ENCODE measurements around the gene DENND2A. TPM values are rescaled to one million over a fixed set of nuclear protein-coding genes. Genes with fewer than 3 reads are reported as not detected.
"Not testable (repeated sequence)": the region's sequence is repeated elsewhere in the genome, so short reads cannot be mapped to it uniquely, and the experiment has no call there.

Gene DENND2A
- total and polyA plus RNA-seq, 7 experiments from 2014 or later: not detected

- no peak overlapping the region for H3K27ac ChIP-seq (ENCODE audit: low read depth, low read length)
- ChIA-PET CTCF (no interaction called here), POLR2A (no interaction called here)
- no peaks in the 10 kb centered on the region for H3K4me1 ChIP-seq (ENCODE audit: control insufficient read depth in 2 of 2, insufficient read depth in 2 of 2, low read length in 2 of 2)
- Mint-ChIP-seq H3K36me3 (no peaks in the 10 kb centered on the region), H3K4me3 (no peak overlapping the region), H3K27me3 (peaks cover 0 to 10% (median 9%) of the 10 kb centered on the region in 5 donors), H3K9me3 (no peaks in the 10 kb centered on the region), H3K27ac (no peak overlapping the region), H3K4me1 (peaks cover 0 to 9% (median 0%) of the 10 kb centered on the region in 7 donors)
- no peaks in the 10 kb centered on the region for H3K27me3 ChIP-seq (ENCODE audit: control insufficient read depth in 2 of 2, insufficient read depth in 2 of 2, low read length in 2 of 2)
- intact Hi-C loops (cut with micrococcal nuclease): no loop called here
- H3K4me3 ChIP-seq (ENCODE audit: low read length): no peak overlapping the region
- H3K9me3 ChIP-seq (ENCODE audit: control insufficient read depth in 2 of 3, low read length in 3 of 3): no peaks in the 10 kb centered on the region
- no peak for DNase-seq
- no peaks in the 10 kb centered on the region for H3K36me3 ChIP-seq (ENCODE audit: control insufficient read depth in 2 of 3, insufficient read depth in 3 of 3, low read length in 3 of 3)
- no peak for ATAC-seq
Observed at GRCh38 chr7:140540136-140540777, 100.4 kb downstream of the DENND2A start.

GRCh38 chr7:140539461-140539860 lies 101.2 kb downstream of the DENND2A start:
- ChIA-PET POLR2A (no interaction called here), CTCF (no interaction called here)
- Histone ChIP-seq H3K36me3 (ENCODE audit: control insufficient read depth in 2 of 3, insufficient read depth in 3 of 3, low read length in 3 of 3) (no peaks in the 10 kb centered on the region), H3K4me3 (ENCODE audit: low read length) (no peak overlapping the region), H3K4me1 (ENCODE audit: control insufficient read depth in 2 of 2, insufficient read depth in 2 of 2, low read length in 2 of 2) (no peaks in the 10 kb centered on the region), H3K27ac (ENCODE audit: low read depth, low read length) (no peak overlapping the region), H3K9me3 (ENCODE audit: control insufficient read depth in 2 of 3, low read length in 3 of 3) (no peaks in the 10 kb centered on the region), H3K27me3 (ENCODE audit: control insufficient read depth in 2 of 2, insufficient read depth in 2 of 2, low read length in 2 of 2) (no peaks in the 10 kb centered on the region)
- H3K27me3 Mint-ChIP-seq: peaks cover 4 to 15% (median 9%) of the 10 kb centered on the region in 5 donors
- no peak overlapping the region for H3K27ac Mint-ChIP-seq
- no peak overlapping the region for H3K4me3 Mint-ChIP-seq
- H3K4me1 Mint-ChIP-seq: peaks cover 0 to 9% (median 0%) of the 10 kb centered on the region in 7 donors
- ATAC-seq: no peak
- H3K36me3 Mint-ChIP-seq: no peaks in the 10 kb centered on the region
- intact Hi-C loops (cut with micrococcal nuclease): no loop called here
- no peak for DNase-seq
- no peaks in the 10 kb centered on the region for H3K9me3 Mint-ChIP-seq

- H3K27me3 Mint-ChIP-seq: peaks cover 6 to 19% (median 9%) of the 10 kb centered on the region in 5 donors
- peaks cover 0 to 9% (median 0%) of the 10 kb centered on the region in 7 donors for H3K4me1 Mint-ChIP-seq
- H3K9me3 ChIP-seq (ENCODE audit: control insufficient read depth in 2 of 3, low read length in 3 of 3): no peaks in the 10 kb centered on the region
- no peak overlapping the region for H3K27ac Mint-ChIP-seq
- ATAC-seq (no peak), DNase-seq (no peak)
- H3K9me3 Mint-ChIP-seq: no peaks in the 10 kb centered on the region
- CTCF ChIA-PET: interaction anchor here (1.1 kb wide), 1 partner anchor 20 kb away, joined by 3 read pairs; no protein-coding TSS in a partner anchor
- no peak overlapping the region for H3K4me3 Mint-ChIP-seq
- intact Hi-C loops (cut with micrococcal nuclease): no loop called here
- POLR2A ChIA-PET: no interaction called here
- no peak overlapping the region for H3K27ac ChIP-seq (ENCODE audit: low read depth, low read length)
- no peaks in the 10 kb centered on the region for H3K4me1 ChIP-seq (ENCODE audit: control insufficient read depth in 2 of 2, insufficient read depth in 2 of 2, low read length in 2 of 2)
- H3K4me3 ChIP-seq (ENCODE audit: low read length): no peak overlapping the region
- H3K36me3 ChIP-seq (ENCODE audit: control insufficient read depth in 2 of 3, insufficient read depth in 3 of 3, low read length in 3 of 3): no peaks in the 10 kb centered on the region
- H3K36me3 Mint-ChIP-seq: no peaks in the 10 kb centered on the region
- no peaks in the 10 kb centered on the region for H3K27me3 ChIP-seq (ENCODE audit: control insufficient read depth in 2 of 2, insufficient read depth in 2 of 2, low read length in 2 of 2)
Observed at GRCh38 chr7:140537750-140538482, 102.7 kb downstream of the DENND2A start.

GRCh38 chr7:140534743-140535142 lies 105.9 kb downstream of the DENND2A start:
- POLR2A ChIA-PET: no interaction called here
- no peak overlapping the region for H3K27ac ChIP-seq (ENCODE audit: low read depth, low read length)
- no peak for DNase-seq
- Mint-ChIP-seq H3K27ac (no peak overlapping the region), H3K9me3 (peaks cover 0 to 2% (median 0%) of the 10 kb centered on the region in 11 donors), H3K27me3 (peaks cover 4 to 19% (median 10%) of the 10 kb centered on the region in 5 donors), H3K4me1 (no peaks in the 10 kb centered on the region), H3K4me3 (no peak overlapping the region), H3K36me3 (no peaks in the 10 kb centered on the region)
- intact Hi-C loops (cut with micrococcal nuclease): no loop called here
- ATAC-seq: no peak
- H3K9me3 ChIP-seq (ENCODE audit: control insufficient read depth in 2 of 3, low read length in 3 of 3): no peaks in the 10 kb centered on the region
- no peaks in the 10 kb centered on the region for H3K36me3 ChIP-seq (ENCODE audit: control insufficient read depth in 2 of 3, insufficient read depth in 3 of 3, low read length in 3 of 3)
- H3K4me1 ChIP-seq (ENCODE audit: control insufficient read depth in 2 of 2, insufficient read depth in 2 of 2, low read length in 2 of 2): no peaks in the 10 kb centered on the region
- no peaks in the 10 kb centered on the region for H3K27me3 ChIP-seq (ENCODE audit: control insufficient read depth in 2 of 2, insufficient read depth in 2 of 2, low read length in 2 of 2)
- H3K4me3 ChIP-seq (ENCODE audit: low read length): no peak overlapping the region
- CTCF ChIA-PET: interaction anchor here (0.6 kb wide), 1 partner anchor 376 kb away, joined by 3 read pairs; no protein-coding TSS in a partner anchor

- H3K4me3 Mint-ChIP-seq: no peak overlapping the region
- no peaks in the 10 kb centered on the region for H3K36me3 Mint-ChIP-seq
- H3K4me3 ChIP-seq (ENCODE audit: low read length): no peak overlapping the region
- no peak for DNase-seq
- intact Hi-C loops (cut with micrococcal nuclease): no loop called here
- H3K4me1 ChIP-seq (ENCODE audit: control insufficient read depth in 2 of 2, insufficient read depth in 2 of 2, low read length in 2 of 2): no peaks in the 10 kb centered on the region
- no peak for ATAC-seq
- no peaks in the 10 kb centered on the region for H3K9me3 ChIP-seq (ENCODE audit: control insufficient read depth in 2 of 3, low read length in 3 of 3)
- ChIA-PET POLR2A (no interaction called here), CTCF (no interaction called here)
- no peaks in the 10 kb centered on the region for H3K36me3 ChIP-seq (ENCODE audit: control insufficient read depth in 2 of 3, insufficient read depth in 3 of 3, low read length in 3 of 3)
- H3K27ac Mint-ChIP-seq: no peak overlapping the region
- H3K27me3 Mint-ChIP-seq: peaks cover 4 to 19% (median 10%) of the 10 kb centered on the region in 5 donors
- no peak overlapping the region for H3K27ac ChIP-seq (ENCODE audit: low read depth, low read length)
- peaks cover 0 to 2% (median 0%) of the 10 kb centered on the region in 11 donors for H3K9me3 Mint-ChIP-seq
- H3K27me3 ChIP-seq (ENCODE audit: control insufficient read depth in 2 of 2, insufficient read depth in 2 of 2, low read length in 2 of 2): no peaks in the 10 kb centered on the region
- no peaks in the 10 kb centered on the region for H3K4me1 Mint-ChIP-seq
Observed at GRCh38 chr7:140533394-140533872, 107.2 kb downstream of the DENND2A start.

GRCh38 chr7:140529428-140529827 lies 111.2 kb downstream of the DENND2A start:
- H3K27me3 Mint-ChIP-seq: peaks cover 2 to 15% (median 8%) of the 10 kb centered on the region in 5 donors
- peaks cover 10 to 21% of the 10 kb centered on the region in 2 donors for H3K4me1 ChIP-seq (ENCODE audit: control insufficient read depth in 2 of 2, insufficient read depth in 2 of 2, low read length in 2 of 2)
- H3K36me3 ChIP-seq (ENCODE audit: control insufficient read depth in 2 of 3, insufficient read depth in 3 of 3, low read length in 3 of 3); H3K27ac Mint-ChIP-seq; H3K9me3 ChIP-seq (ENCODE audit: control insufficient read depth in 2 of 3, low read length in 3 of 3); H3K4me3 ChIP-seq (ENCODE audit: low read length); H3K27ac ChIP-seq (ENCODE audit: low read depth, low read length); POLR2A ChIA-PET; H3K9me3 Mint-ChIP-seq; CTCF ChIA-PET; H3K36me3 Mint-ChIP-seq; H3K4me3 Mint-ChIP-seq; ATAC-seq; intact Hi-C loops (cut with micrococcal nuclease); DNase-seq; H3K27me3 ChIP-seq (ENCODE audit: control insufficient read depth in 2 of 2, insufficient read depth in 2 of 2, low read length in 2 of 2): not testable (repeated sequence)
- peaks cover 13 to 23% (median 21%) of the 10 kb centered on the region in 7 donors for H3K4me1 Mint-ChIP-seq
